NCI-H524 (cell line): Measurements from ENCODE around the gene CAMK2N2.
A peak's percentile ranks its signal among the peaks of the same experiment; 100 is the strongest.

Source experiments
- DNase-seq, 2 experiments: peaks; one replicate each; lab custom pipeline; 2025; lab: John Stamatoyannopoulos, UW

The CAMK2N2 gene

GRCh38 chr3:184222521-184222920 lies 38.8 kb downstream of the CAMK2N2 start:
- no peak for DNase-seq

GRCh38 chr3:184218814-184219213 lies 42.5 kb downstream of the CAMK2N2 start:
- DNase-seq: peak; percentile 55 to 70

- DNase-seq: no peak
Measured at GRCh38 chr3:184211718-184212117, 49.6 kb downstream of the CAMK2N2 start.

- no peak for DNase-seq
Measured at GRCh38 chr3:184211297-184211696, 50.1 kb downstream of the CAMK2N2 start.
